Spleen (tissue), 11 donors: Measurements from ENCODE around the gene ITPR1. TPM values are rescaled to one million over a fixed set of nuclear protein-coding genes. Genes with fewer than 3 reads are reported as not detected.
A peak's percentile ranks its signal among the peaks of the same experiment; 100 is the strongest.

Experiments
- DNase-seq: peaks from one replicate; pipeline ENCODE4 v3.0.0-alpha.2; 2020
- H3K27ac ChIP-seq, 8 donors: fragments of 200-600 bp; sonication (generic) in 7 of 8; 1 replicate in 4 of 8; 2 replicates in 4 of 8; pipeline versions ENCODE4 v1.5.0 to v1.8.0; 2016 to 2021; ENCODE audit warnings: inconsistent platforms in 4 of 8, mild to moderate bottlenecking in 4 of 8, moderate library complexity in 1 of 8
- H3K27me3 ChIP-seq, 7 donors: fragments of 200-600 bp; sonication (generic) in 6 of 7; replicated peaks in 1 of 7; 1 replicate in 4 of 7; 2 replicates in 3 of 7; pipeline versions ENCODE4 v1.5.0 to v1.8.0; 2016 to 2021; ENCODE audit warnings: inconsistent platforms in 3 of 7, mild to moderate bottlenecking in 1 of 7
- H3K36me3 ChIP-seq, 6 donors: fragments of 200-600 bp; sonication (generic) in 5 of 6; 1 replicate in 4 of 6; 2 replicates in 2 of 6; pipeline versions ENCODE4 v1.5.0 to v1.8.0; 2016 to 2021; ENCODE audit warnings: inconsistent platforms in 2 of 6
- H3K4me1 ChIP-seq, 6 donors: fragments of 200-600 bp; sonication (generic) in 5 of 6; 1 replicate in 3 of 6; 2 replicates in 3 of 6; pipeline versions ENCODE4 v1.5.0 to v1.8.0; 2016 to 2021; ENCODE audit warnings: inconsistent platforms in 3 of 6
- H3K4me3 ChIP-seq, 8 donors: fragments of 200-600 bp; sonication (generic) in 7 of 8; 1 replicate in 4 of 8; 2 replicates in 4 of 8; pipeline versions ENCODE4 v1.5.0 to v1.8.0; 2016 to 2021; ENCODE audit warnings: inconsistent platforms in 4 of 8, mild to moderate bottlenecking in 4 of 8, moderate library complexity in 2 of 8
- H3K9me3 ChIP-seq, 8 donors: fragments of 200-600 bp; sonication (generic) in 7 of 8; 1 replicate in 4 of 8; 2 replicates in 4 of 8; pipeline versions ENCODE4 v1.5.0 to v1.8.0; 2016 to 2021; ENCODE audit warnings: inconsistent platforms in 4 of 8
- POLR2A ChIP-seq, 3 donors: fragments of 450-650 bp; IDR thresholded peaks; one replicate each; pipeline ENCODE4 v1.5.1; 2017; ENCODE audit warnings: antibody characterized with exemption in 3 of 3, mild to moderate bottlenecking in 1 of 3
- POLR2AphosphoS5 ChIP-seq, 3 donors: sonication (generic); formaldehyde crosslinking; IDR thresholded peaks; one replicate each; pipeline ENCODE4 v1.5.1; 2017; ENCODE audit warnings: antibody characterized with exemption in 3 of 3
- WGBS, 5 donors: extraction: QIAGEN DNeasy Blood & Tissue Kit in 3 of 5; methylation state at CpG; one replicate each; pipeline versions ENCODE4 v1.1.5 to v1.1.7; 2013 to 2018; 5-methylcytosine and 5-hydroxymethylcytosine counted together
- intact Hi-C: fragments of 100-400 bp; cut with DNase I; formaldehyde crosslinking; loops from one replicate; pipeline ENCODE4 v1.15.0; 2023; ENCODE audit warnings: low total_unique reads
- polyA plus RNA-seq, 3 donors: library from polyadenylated mRNA; stranded (reverse); fragments of 200-250 nt; gene quantifications; one replicate each; pipeline ENCODE4 v1.2.1, GENCODE V29; 2013
- total RNA-seq, 7 donors: library from RNA; depleted of rRNA in 3 of 7; stranded (reverse); fragments of >200 nt in 3 of 7; fragmentation: NEBNext Ultra II Directional in 4 of 7; extraction: Animal tissue kit (Norgen Biotek cat#: 25700) in 4 of 7; gene quantifications; one replicate each; pipeline versions ENCODE4 v1.1.0 to v1.2.1, GENCODE V29; 2016 to 2021
- TF ChIP-seq, protein P1 (sequence below), 11 experiments: fragments of 200-600 bp in 7 of 11; fragments of 450-650 bp in 4 of 11; sonication (generic) in 4 of 11; IDR thresholded peaks in 8 of 11; conservative IDR thresholded peaks in 3 of 11; 1 replicate in 7 of 11; 2 replicates in 4 of 11; pipeline versions ENCODE4 v1.4.0 to v1.8.0; 2016 to 2021; ENCODE audit warnings: antibody characterized with exemption in 11 of 11, inconsistent platforms in 4 of 11, mild to moderate bottlenecking in 1 of 11
- donor health status: healthy with polysubstance abuse.
- donor health status: DM: no; HTN: no; CAD: no; lungs with moderate emphysema.
- donor health status: DM: no; HTN: no; CAD: no.
- donor health status: Bipolar disorder and iron deficiency.
- donor health status: healthy.
- donor health status: DM: no; HTN: no; CAD: no.
- donor health status: DM: yes; HTN: yes; CAD: no.

Gene ITPR1
- total and polyA plus RNA-seq, 10 donors = 17.5 to 194 (median 129) TPM

DNA sequence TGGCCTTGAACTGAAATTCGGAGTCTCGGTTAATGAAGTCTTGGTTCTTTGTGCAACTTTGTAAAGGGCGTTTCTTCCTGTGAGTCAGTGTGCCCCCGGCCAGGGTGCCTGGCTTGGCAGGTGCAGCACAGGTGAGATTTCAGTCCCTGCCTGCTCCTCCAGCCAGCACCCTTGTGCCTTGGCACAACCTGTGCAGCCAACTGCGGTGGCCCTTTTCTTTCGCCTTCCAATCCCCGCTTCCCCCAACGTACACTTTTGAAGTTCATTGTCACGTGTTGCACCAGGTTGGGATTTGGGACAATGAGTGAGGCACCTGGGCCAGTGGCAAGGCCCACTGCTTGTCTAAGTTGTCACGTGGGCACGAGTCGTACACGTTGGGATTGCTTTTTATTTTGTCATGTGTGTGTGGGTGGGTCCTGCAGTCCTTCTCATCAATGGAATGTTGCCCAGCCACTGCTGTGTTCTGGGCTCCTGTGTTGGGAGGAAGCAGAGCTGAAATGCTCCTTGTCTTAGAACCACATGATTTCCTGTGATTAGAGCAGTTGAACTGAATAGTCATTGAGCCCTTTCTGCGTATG, 243.2 kb downstream of the ITPR1 start:
- peaks cover 0 to 82% (median 19%) of the 10 kb centered on the region in 6 donors for H3K36me3 ChIP-seq
- H3K27ac ChIP-seq = peak overlapping the region in 1 of 8 donors; percentile 16
- TF ChIP-seq POLR2A (IDR thresholded peaks at IDR 0.05) (no peak), POLR2AphosphoS5 (IDR thresholded peaks at IDR 0.05) (peak; percentile 19 to 37 (median 29))
- TF ChIP-seq, protein P1, sequence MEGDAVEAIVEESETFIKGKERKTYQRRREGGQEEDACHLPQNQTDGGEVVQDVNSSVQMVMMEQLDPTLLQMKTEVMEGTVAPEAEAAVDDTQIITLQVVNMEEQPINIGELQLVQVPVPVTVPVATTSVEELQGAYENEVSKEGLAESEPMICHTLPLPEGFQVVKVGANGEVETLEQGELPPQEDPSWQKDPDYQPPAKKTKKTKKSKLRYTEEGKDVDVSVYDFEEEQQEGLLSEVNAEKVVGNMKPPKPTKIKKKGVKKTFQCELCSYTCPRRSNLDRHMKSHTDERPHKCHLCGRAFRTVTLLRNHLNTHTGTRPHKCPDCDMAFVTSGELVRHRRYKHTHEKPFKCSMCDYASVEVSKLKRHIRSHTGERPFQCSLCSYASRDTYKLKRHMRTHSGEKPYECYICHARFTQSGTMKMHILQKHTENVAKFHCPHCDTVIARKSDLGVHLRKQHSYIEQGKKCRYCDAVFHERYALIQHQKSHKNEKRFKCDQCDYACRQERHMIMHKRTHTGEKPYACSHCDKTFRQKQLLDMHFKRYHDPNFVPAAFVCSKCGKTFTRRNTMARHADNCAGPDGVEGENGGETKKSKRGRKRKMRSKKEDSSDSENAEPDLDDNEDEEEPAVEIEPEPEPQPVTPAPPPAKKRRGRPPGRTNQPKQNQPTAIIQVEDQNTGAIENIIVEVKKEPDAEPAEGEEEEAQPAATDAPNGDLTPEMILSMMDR (IDR thresholded peaks at IDR 0.05 in 8 of 11, conservative IDR thresholded peaks at IDR 0.05 in 3 of 11) = no peak
- no peaks in the 10 kb centered on the region for H3K27me3 ChIP-seq
- DNase-seq = no peak
- H3K4me1 ChIP-seq = peaks cover 7 to 52% (median 22%) of the 10 kb centered on the region in 6 donors
- intact Hi-C loops = no loop called here
- H3K4me3 ChIP-seq = no peak overlapping the region
- WGBS, 5 donors = 62 to 73% (median 65%) methylated on average over 14 of the region's 14 CpGs
- H3K9me3 ChIP-seq = no peaks in the 10 kb centered on the region

DNA sequence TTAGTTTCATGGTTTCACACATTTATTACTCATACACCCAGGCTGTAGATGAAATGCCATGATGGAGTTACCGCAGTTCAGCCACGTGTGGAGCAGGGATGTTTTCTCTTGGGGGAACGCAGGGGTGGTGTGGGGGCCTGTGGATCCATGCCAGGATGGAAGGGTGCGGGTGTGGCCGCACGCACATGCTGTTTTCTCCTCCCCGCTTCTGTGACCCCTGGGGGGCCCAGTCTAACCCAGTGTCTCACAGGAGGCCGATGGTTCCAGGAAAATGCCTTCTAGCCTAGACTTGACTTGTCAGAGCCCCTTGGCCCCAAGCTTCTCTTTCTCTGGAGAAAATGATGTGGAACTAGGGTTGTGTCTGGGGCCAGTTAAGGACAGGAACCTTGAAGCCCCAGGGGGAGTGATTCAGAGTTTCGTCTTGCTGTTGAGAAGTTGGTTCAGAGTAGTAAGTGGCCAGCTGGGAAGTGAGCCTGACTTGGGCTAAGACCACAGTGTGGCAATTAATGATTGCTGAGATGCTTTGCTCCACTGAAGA, 245.7 kb downstream of the ITPR1 start:
- TF ChIP-seq POLR2A (IDR thresholded peaks at IDR 0.05) = no peak
- TF ChIP-seq POLR2AphosphoS5 (IDR thresholded peaks at IDR 0.05) = peak in 1 of 3 donors; percentile 10
- TF ChIP-seq, protein P1 (IDR thresholded peaks at IDR 0.05 in 8 of 11, conservative IDR thresholded peaks at IDR 0.05 in 3 of 11) = no peak
- Histone ChIP-seq H3K4me3 (no peak overlapping the region), H3K36me3 (peaks cover 0 to 71% (median 12%) of the 10 kb centered on the region in 6 donors), H3K27me3 (no peaks in the 10 kb centered on the region), H3K27ac (peak overlapping the region in 2 of 8 donors; percentile 85 to 88), H3K9me3 (no peaks in the 10 kb centered on the region), H3K4me1 (peaks cover 12 to 71% (median 35%) of the 10 kb centered on the region in 6 donors)
- 76 to 90% (median 83%) methylated on average over 5 to 9 of the region's 9 CpGs for WGBS, 5 donors
- DNase-seq = no peak
- intact Hi-C loops = no loop called here

DNA sequence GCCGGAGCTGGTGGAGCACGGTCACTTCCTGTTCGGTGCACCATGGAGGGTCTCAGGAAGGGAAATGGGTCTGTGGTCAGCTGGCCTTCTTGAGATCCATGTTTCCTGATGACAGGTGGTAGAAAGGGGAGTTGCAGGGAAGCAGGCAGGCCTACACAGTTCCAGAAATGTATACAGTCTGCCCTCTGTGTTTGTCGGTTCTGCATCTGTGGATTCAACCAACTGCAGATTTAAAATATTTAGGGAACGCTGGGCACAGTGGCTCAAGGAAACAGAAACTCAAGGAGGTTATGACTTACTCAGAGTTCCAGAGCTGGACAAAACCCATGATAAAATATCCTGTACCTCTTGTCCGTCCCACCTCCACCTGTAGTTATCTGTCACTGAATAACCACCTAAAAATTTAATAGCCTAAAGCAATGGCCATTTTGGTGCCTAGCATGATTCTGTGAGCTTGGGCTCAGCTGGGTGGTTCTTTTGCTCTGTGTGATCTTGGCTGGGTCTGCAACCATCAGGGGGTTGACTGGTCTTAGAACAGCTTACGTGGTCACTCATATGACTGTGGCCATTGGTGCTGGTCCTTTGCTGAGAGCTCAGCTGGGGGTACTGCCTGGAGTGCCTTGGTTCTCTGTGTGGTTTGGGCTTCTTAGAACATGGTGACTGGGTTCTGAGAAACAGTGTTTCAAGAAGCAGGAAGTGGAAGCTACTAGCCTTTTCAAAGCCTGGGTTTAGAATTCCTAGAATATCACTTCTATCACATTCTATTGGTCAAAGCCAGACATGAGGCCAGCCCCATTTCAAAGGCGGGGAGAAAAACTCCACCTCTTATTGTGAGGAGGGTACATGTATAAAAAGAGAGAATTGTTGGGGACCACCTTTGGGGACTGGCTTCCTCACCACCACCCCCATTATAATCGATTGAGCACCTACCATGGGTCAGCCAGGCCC, 246.4 kb downstream of the ITPR1 start:
- Histone ChIP-seq H3K27me3 (no peaks in the 10 kb centered on the region), H3K27ac (peak overlapping the region in 6 of 8 donors; percentile 79 to 91 (median 85)), H3K4me1 (peaks cover 12 to 71% (median 35%) of the 10 kb centered on the region in 6 donors), H3K36me3 (peaks cover 0 to 71% (median 9%) of the 10 kb centered on the region in 6 donors), H3K4me3 (no peak overlapping the region), H3K9me3 (no peaks in the 10 kb centered on the region)
- TF ChIP-seq POLR2AphosphoS5 (IDR thresholded peaks at IDR 0.05) (no peak), POLR2A (IDR thresholded peaks at IDR 0.05) (no peak)
- TF ChIP-seq, protein P1 (IDR thresholded peaks at IDR 0.05 in 8 of 11, conservative IDR thresholded peaks at IDR 0.05 in 3 of 11) = no peak
- no peak for DNase-seq
- intact Hi-C loops = no loop called here
- 78 to 89% (median 80%) methylated on average over 9 of the region's 9 CpGs for WGBS, 5 donors
